ENCODE results near the gene NEMP2. TPM values are rescaled to one million over a fixed set of nuclear protein-coding genes. Genes with fewer than 3 reads are reported as not detected.
"Not testable (repeated sequence)": the region's sequence is repeated elsewhere in the genome, so short reads cannot be mapped to it uniquely, and the experiment has no call there.

NEMP2 gene
- total RNA-seq, 1 donor from 2014 or later, result 3.5 TPM

GRCh38 chr2:190505696-190506095 lies 28.8 kb downstream of the NEMP2 start:
- DNase-seq (ENCODE audit: missing footprints), result no peak
- intact Hi-C loops (cut with DNase I), result loop anchor here (5.0 kb wide), 1 partner anchor 98 kb away; the partner anchor contains the start of gene MFSD6
- no peak for ATAC-seq

- intact Hi-C loops (cut with DNase I), result loop anchor here (5.0 kb wide), 1 partner anchor 98 kb away; the partner anchor contains the start of gene MFSD6
- no peak for ATAC-seq
These were observed 29.6 kb downstream of the NEMP2 start for GRCh38 chr2:190504912-190505311.

GRCh38 chr2:190503088-190503487 lies 31.4 kb downstream of the NEMP2 start:
- intact Hi-C loops (cut with DNase I), result no loop called here
- no peak for ATAC-seq
- no peak for DNase-seq (ENCODE audit: missing footprints)

More at GRCh38 chr2:190504912-190505311, 29.6 kb downstream of the NEMP2 start:
- no peak for DNase-seq (ENCODE audit: missing footprints)

GRCh38 chr2:190501702-190502407 lies 32.7 kb downstream of the NEMP2 start:
- ATAC-seq (no peak), DNase-seq (ENCODE audit: missing footprints) (no peak)
- intact Hi-C loops (cut with DNase I), result no loop called here

GRCh38 chr2:190501231-190501630 lies 33.3 kb downstream of the NEMP2 start:
- DNase-seq (ENCODE audit: missing footprints) (no peak), ATAC-seq (no peak)
- intact Hi-C loops (cut with DNase I), result no loop called here

GRCh38 chr2:190500054-190500502 lies 34.4 kb downstream of the NEMP2 start:
- DNase-seq (ENCODE audit: missing footprints), result peak; percentile 50
- ATAC-seq, result no peak
- intact Hi-C loops (cut with DNase I), result no loop called here

- no peak for DNase-seq (ENCODE audit: missing footprints)
- ATAC-seq, result no peak
- intact Hi-C loops (cut with DNase I), result no loop called here
These were observed 35.2 kb downstream of the NEMP2 start for GRCh38 chr2:190499273-190499672.

GRCh38 chr2:190497428-190497827 lies 37.1 kb downstream of the NEMP2 start:
- ATAC-seq (no peak), DNase-seq (ENCODE audit: missing footprints) (no peak)
- intact Hi-C loops (cut with DNase I), result no loop called here

GRCh38 chr2:190494600-190495227 lies 39.8 kb downstream of the NEMP2 start:
- intact Hi-C loops (cut with DNase I); DNase-seq (ENCODE audit: missing footprints); ATAC-seq: not testable (repeated sequence)

GRCh38 chr2:190493095-190493494 lies 41.4 kb downstream of the NEMP2 start:
- intact Hi-C loops (cut with DNase I), result no loop called here
- DNase-seq (ENCODE audit: missing footprints) (no peak), ATAC-seq (no peak)

- intact Hi-C loops (cut with DNase I), result no loop called here
- DNase-seq (ENCODE audit: missing footprints) (no peak), ATAC-seq (no peak)
These were observed 44.0 kb downstream of the NEMP2 start for GRCh38 chr2:190490502-190490901.

GRCh38 chr2:190489475-190489874 lies 45.0 kb downstream of the NEMP2 start:
- intact Hi-C loops (cut with DNase I), result no loop called here
- no peak for DNase-seq (ENCODE audit: missing footprints)

GRCh38 chr2:190488516-190489233 lies 45.8 kb downstream of the NEMP2 start:
- intact Hi-C loops (cut with DNase I), result no loop called here
- no peak for ATAC-seq

More at GRCh38 chr2:190489475-190489874, 45.0 kb downstream of the NEMP2 start:
- ATAC-seq, result no peak

GRCh38 chr2:190486037-190486623 lies 48.4 kb downstream of the NEMP2 start:
- intact Hi-C loops (cut with DNase I), result no loop called here
- ATAC-seq (peak; percentile 46), DNase-seq (ENCODE audit: missing footprints) (no peak)

More at GRCh38 chr2:190488516-190489233, 45.8 kb downstream of the NEMP2 start:
- no peak for DNase-seq (ENCODE audit: missing footprints)

GRCh38 chr2:190482451-190482850 lies 52.1 kb downstream of the NEMP2 start:
- intact Hi-C loops (cut with DNase I), result no loop called here
- DNase-seq (ENCODE audit: missing footprints), result no peak
- ATAC-seq, result no peak

GRCh38 chr2:190481339-190481738 lies 53.2 kb downstream of the NEMP2 start:
- DNase-seq (ENCODE audit: missing footprints), result no peak
- no peak for ATAC-seq
- intact Hi-C loops (cut with DNase I), result no loop called here

- DNase-seq (ENCODE audit: missing footprints), result no peak
- intact Hi-C loops (cut with DNase I), result no loop called here
- no peak for ATAC-seq
These were observed 55.8 kb downstream of the NEMP2 start for GRCh38 chr2:190478572-190479195.

- intact Hi-C loops (cut with DNase I), result no loop called here
- DNase-seq (ENCODE audit: missing footprints) (peak; percentile 59), ATAC-seq (peak; percentile 81)
These were observed 56.7 kb downstream of the NEMP2 start for GRCh38 chr2:190477661-190478454.
